ENCODE results near the gene BBOX1.
"Not testable (repeated sequence)": the region's sequence is repeated elsewhere in the genome, so short reads cannot be mapped to it uniquely, and the experiment has no call there.

Gene BBOX1

GRCh38 chr11:27124514-27125264, 84.1 kb downstream of the BBOX1 start:
- no peak for DNase-seq (ENCODE audit: low read depth, low spot score)

- DNase-seq (ENCODE audit: low read depth, low spot score) = no peak
These were observed 89.1 kb downstream of the BBOX1 start for GRCh38 chr11:27129686-27130085.

- DNase-seq (ENCODE audit: low read depth, low spot score) = no peak
These were observed 90.2 kb downstream of the BBOX1 start for GRCh38 chr11:27130806-27131205.

- not testable (repeated sequence) for DNase-seq (ENCODE audit: low read depth, low spot score)
These were observed 95.3 kb downstream of the BBOX1 start for GRCh38 chr11:27135924-27136329.

- DNase-seq (ENCODE audit: low read depth, low spot score) = no peak
These were observed 98.1 kb downstream of the BBOX1 start for GRCh38 chr11:27138716-27139115.

GRCh38 chr11:27139742-27140367, 99.2 kb downstream of the BBOX1 start:
- no peak for DNase-seq (ENCODE audit: low read depth, low spot score)

GRCh38 chr11:27141576-27141975, 101.0 kb downstream of the BBOX1 start:
- DNase-seq (ENCODE audit: low read depth, low spot score) = no peak

- no peak for DNase-seq (ENCODE audit: low read depth, low spot score)
These were observed 107.3 kb downstream of the BBOX1 start for GRCh38 chr11:27147916-27148315.

- DNase-seq (ENCODE audit: low read depth, low spot score) = no peak
These were observed 107.9 kb downstream of the BBOX1 start for GRCh38 chr11:27148506-27148905.

- no peak for DNase-seq (ENCODE audit: low read depth, low spot score)
These were observed 109.5 kb downstream of the BBOX1 start for GRCh38 chr11:27150098-27150497.

GRCh38 chr11:27153136-27153535, 112.5 kb downstream of the BBOX1 start:
- no peak for DNase-seq (ENCODE audit: low read depth, low spot score)

GRCh38 chr11:27158456-27159334, 118.1 kb downstream of the BBOX1 start:
- DNase-seq (ENCODE audit: low read depth, low spot score) = no peak

- DNase-seq (ENCODE audit: low read depth, low spot score) = no peak
These were observed 118.7 kb downstream of the BBOX1 start for GRCh38 chr11:27159335-27159679.

- no peak for DNase-seq (ENCODE audit: low read depth, low spot score)
These were observed 120.5 kb downstream of the BBOX1 start for GRCh38 chr11:27161071-27161470.

GRCh38 chr11:27162237-27162636, 121.6 kb downstream of the BBOX1 start:
- no peak for DNase-seq (ENCODE audit: low read depth, low spot score)

- no peak for DNase-seq (ENCODE audit: low read depth, low spot score)
These were observed 125.5 kb downstream of the BBOX1 start for GRCh38 chr11:27166130-27166529.

GRCh38 chr11:27171376-27171958, 130.9 kb downstream of the BBOX1 start:
- no peak for DNase-seq (ENCODE audit: low read depth, low spot score)

- no peak for DNase-seq (ENCODE audit: low read depth, low spot score)
These were observed 132.9 kb downstream of the BBOX1 start for GRCh38 chr11:27173545-27173944.

- DNase-seq (ENCODE audit: low read depth, low spot score) = no peak
These were observed 133.4 kb downstream of the BBOX1 start for GRCh38 chr11:27174021-27174420.

GRCh38 chr11:27174672-27175210, 134.1 kb downstream of the BBOX1 start:
- DNase-seq (ENCODE audit: low read depth, low spot score) = no peak

- DNase-seq (ENCODE audit: low read depth, low spot score) = not testable (repeated sequence)
These were observed 134.9 kb downstream of the BBOX1 start for GRCh38 chr11:27175562-27175961.

All from iPS DF 19.7 (cell line).